ENCODE measurements around the gene ACOT7. TPM values are rescaled to one million over a fixed set of nuclear protein-coding genes. Genes with fewer than 3 reads are reported as not detected.

ACOT7 gene
- total RNA-seq, 1 experiment from 2014 or later: 70.2 TPM

DNA sequence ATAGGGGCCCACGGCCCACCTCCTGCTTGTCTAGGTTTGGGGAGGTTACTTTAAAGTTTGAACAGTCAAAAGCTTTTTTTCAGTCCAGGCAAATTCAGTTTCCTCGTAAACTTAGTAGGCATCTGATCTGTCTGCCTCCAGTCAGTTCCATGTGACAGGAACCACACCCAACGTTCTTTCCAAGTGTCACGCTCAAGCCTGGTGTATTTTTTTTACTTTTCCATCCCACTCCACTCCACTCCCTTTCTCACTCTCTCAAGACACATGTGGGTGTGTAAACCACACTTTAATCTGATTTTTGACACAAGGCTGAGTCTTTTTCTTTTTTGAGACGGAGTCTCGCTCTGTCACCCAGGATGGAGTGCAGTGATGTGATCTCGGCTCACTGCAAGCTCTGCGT is 72.4 kb downstream of the ACOT7 start:
- H3K4me1 ChIP-seq (replicated peaks; ENCODE audit: insufficient read depth): no peaks in the 10 kb centered on the region
- ChIA-PET CTCF (no interaction called here), POLR2A (ENCODE audit: unreplicated experiment) (no interaction called here)
- H4K20me1 ChIP-seq (ENCODE audit: insufficient read depth): no peaks in the 10 kb centered on the region
- no peaks in the 10 kb centered on the region for H3K9me2 ChIP-seq (ENCODE audit: insufficient read depth)
- BruUV-seq (replicated peaks): no TSS peak
- H3F3A ChIP-seq (ENCODE audit: insufficient read depth, low read depth): 0 out of 2 replicates have a peak, but pooled peaks cover 10% of the 10 kb centered on the region
- no peak for DNase-seq
- H2AFZ ChIP-seq: no peak overlapping the region
- no peak overlapping the region for H3K27ac ChIP-seq
- H3K79me2 ChIP-seq (ENCODE audit: low read depth): no peaks in the 10 kb centered on the region
- intact Hi-C loops (cut with micrococcal nuclease; ENCODE audit: unreplicated experiment): no loop called here
- no peak overlapping the region for H3K4me3 ChIP-seq
- H3K9me3 ChIP-seq (ENCODE audit: insufficient read depth, low read depth): no peaks in the 10 kb centered on the region
- TF ChIP-seq EZH2 (IDR thresholded peaks at IDR 0.05; ENCODE audit: low read depth): no peak
- TF ChIP-seq, protein P1, sequence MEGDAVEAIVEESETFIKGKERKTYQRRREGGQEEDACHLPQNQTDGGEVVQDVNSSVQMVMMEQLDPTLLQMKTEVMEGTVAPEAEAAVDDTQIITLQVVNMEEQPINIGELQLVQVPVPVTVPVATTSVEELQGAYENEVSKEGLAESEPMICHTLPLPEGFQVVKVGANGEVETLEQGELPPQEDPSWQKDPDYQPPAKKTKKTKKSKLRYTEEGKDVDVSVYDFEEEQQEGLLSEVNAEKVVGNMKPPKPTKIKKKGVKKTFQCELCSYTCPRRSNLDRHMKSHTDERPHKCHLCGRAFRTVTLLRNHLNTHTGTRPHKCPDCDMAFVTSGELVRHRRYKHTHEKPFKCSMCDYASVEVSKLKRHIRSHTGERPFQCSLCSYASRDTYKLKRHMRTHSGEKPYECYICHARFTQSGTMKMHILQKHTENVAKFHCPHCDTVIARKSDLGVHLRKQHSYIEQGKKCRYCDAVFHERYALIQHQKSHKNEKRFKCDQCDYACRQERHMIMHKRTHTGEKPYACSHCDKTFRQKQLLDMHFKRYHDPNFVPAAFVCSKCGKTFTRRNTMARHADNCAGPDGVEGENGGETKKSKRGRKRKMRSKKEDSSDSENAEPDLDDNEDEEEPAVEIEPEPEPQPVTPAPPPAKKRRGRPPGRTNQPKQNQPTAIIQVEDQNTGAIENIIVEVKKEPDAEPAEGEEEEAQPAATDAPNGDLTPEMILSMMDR (conservative IDR thresholded peaks at IDR 0.05): no peak
- H3K27me3 ChIP-seq (ENCODE audit: insufficient read depth, low read depth): no peaks in the 10 kb centered on the region
- no peaks in the 10 kb centered on the region for H3K36me3 ChIP-seq (ENCODE audit: low read depth)
- no peak overlapping the region for H3K4me2 ChIP-seq

DNA sequence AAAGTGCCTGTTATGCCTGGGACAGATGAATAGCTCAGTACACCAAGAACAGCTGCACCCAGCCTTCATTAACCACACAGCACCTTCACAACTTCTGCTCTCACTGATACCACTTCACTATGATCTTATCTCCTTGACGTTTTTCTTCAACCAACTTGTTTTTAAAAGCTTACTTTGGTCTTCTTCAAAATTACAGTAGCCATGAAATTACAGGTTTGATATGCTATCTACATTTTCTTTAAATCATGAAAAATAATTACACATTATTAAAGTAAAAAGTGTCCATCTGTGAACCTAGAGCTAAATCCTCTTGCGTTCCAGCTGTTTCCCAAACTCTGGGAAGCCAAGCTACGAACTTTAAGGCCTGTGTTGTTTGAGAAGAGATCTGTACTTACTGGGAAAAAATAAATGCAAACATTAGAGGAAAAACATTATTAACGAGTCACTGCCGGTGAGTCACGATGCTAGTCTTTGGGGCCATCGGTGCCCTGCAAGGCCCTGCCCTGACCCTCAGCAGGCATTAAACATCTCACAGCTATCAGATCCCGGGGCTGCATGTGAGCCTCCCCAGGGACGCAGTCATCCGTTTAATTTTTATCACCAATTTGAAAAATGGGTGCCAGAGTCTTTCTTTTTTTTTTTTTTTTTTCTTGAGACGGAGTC is 76.3 kb downstream of the ACOT7 start:
- intact Hi-C loops (cut with micrococcal nuclease; ENCODE audit: unreplicated experiment): loop anchor here (2.0 kb wide), 1 partner anchor 16 kb away; no protein-coding TSS in a partner anchor
- CTCF ChIA-PET: interaction anchor here (0.7 kb wide), 2 partner anchors 43 to 108 kb away, joined by 3 to 8 read pairs; no protein-coding TSS in a partner anchor
- Histone ChIP-seq H3K9me2 (ENCODE audit: insufficient read depth) (no peaks in the 10 kb centered on the region), H3K27ac (peak overlapping the region; percentile 58), H3K4me3 (no peak overlapping the region), H3K4me1 (replicated peaks; ENCODE audit: insufficient read depth) (no peaks in the 10 kb centered on the region), H3K27me3 (ENCODE audit: insufficient read depth, low read depth) (no peaks in the 10 kb centered on the region), H3F3A (ENCODE audit: insufficient read depth, low read depth) (0 out of 2 replicates have a peak, but pooled peaks cover 10% of the 10 kb centered on the region), H2AFZ (no peak overlapping the region), H3K36me3 (ENCODE audit: low read depth) (no peaks in the 10 kb centered on the region), H4K20me1 (ENCODE audit: insufficient read depth) (no peaks in the 10 kb centered on the region), H3K79me2 (ENCODE audit: low read depth) (no peaks in the 10 kb centered on the region), H3K9me3 (ENCODE audit: insufficient read depth, low read depth) (no peaks in the 10 kb centered on the region), H3K4me2 (peak overlapping the region; percentile 29)
- POLR2A ChIA-PET (ENCODE audit: unreplicated experiment): no interaction called here
- DNase-seq: peak in 1 of 2 experiments; percentile 26
- no TSS peak for BruUV-seq (replicated peaks)
- TF ChIP-seq EZH2 (IDR thresholded peaks at IDR 0.05; ENCODE audit: low read depth): no peak
- TF ChIP-seq, protein P1 (conservative IDR thresholded peaks at IDR 0.05): no peak

DNA sequence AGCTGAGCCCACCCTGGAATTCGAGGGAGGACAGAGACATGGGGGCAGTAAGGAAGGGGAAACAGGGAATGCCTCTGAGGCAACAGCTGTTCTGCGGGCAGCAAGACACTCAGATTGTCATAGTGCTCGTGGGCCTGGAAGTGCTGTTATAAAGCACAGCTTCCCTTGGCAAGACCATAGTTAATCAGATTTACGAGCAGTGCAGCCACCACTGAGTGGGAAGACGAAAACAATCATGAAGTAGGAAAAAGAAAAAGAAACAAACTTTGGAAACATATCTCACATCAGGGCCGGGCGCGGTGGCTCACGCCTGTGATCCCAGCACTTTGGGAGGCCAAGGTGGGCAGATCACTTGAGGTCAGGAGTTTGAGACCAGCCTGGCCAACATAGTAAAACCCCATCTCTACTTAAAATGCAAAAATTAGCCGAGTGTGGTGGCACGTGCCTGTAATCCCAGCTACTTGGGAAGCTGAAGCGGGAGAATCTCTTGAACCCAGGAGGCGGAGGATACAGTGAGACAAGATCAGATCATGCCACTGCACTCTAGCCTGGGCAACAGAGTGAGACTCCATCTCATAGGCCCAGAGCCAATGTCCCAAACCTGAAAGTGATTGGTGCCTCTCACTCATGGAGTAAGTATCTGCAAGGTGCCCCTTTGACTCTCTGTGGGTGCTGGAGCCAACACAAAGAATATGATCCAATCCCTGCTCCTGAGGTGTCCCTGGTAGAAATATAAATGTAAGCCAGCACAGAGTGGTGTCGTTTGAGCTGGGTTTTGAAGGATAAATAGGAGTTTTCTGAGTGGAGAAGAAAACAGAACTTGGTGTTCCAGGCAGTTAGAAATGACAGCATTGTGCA is 77.1 kb downstream of the ACOT7 start:
- DNase-seq: no peak
- Histone ChIP-seq H3K4me1 (replicated peaks; ENCODE audit: insufficient read depth) (no peaks in the 10 kb centered on the region), H3K79me2 (ENCODE audit: low read depth) (no peaks in the 10 kb centered on the region), H3K4me3 (no peak overlapping the region), H2AFZ (no peak overlapping the region), H3F3A (ENCODE audit: insufficient read depth, low read depth) (0 out of 2 replicates have a peak, but pooled peaks cover 10% of the 10 kb centered on the region), H3K9me3 (ENCODE audit: insufficient read depth, low read depth) (no peaks in the 10 kb centered on the region), H3K36me3 (ENCODE audit: low read depth) (no peaks in the 10 kb centered on the region), H3K27ac (peak overlapping the region; percentile 58), H3K27me3 (ENCODE audit: insufficient read depth, low read depth) (no peaks in the 10 kb centered on the region), H3K9me2 (ENCODE audit: insufficient read depth) (no peaks in the 10 kb centered on the region), H4K20me1 (ENCODE audit: insufficient read depth) (no peaks in the 10 kb centered on the region), H3K4me2 (peak overlapping the region; percentile 29)
- intact Hi-C loops (cut with micrococcal nuclease; ENCODE audit: unreplicated experiment): loop anchor here (2.0 kb wide), 1 partner anchor 16 kb away; no protein-coding TSS in a partner anchor
- ChIA-PET CTCF (no interaction called here), POLR2A (ENCODE audit: unreplicated experiment) (no interaction called here)
- TF ChIP-seq, protein P1 (conservative IDR thresholded peaks at IDR 0.05): no peak
- TF ChIP-seq EZH2 (IDR thresholded peaks at IDR 0.05; ENCODE audit: low read depth): no peak
- BruUV-seq (replicated peaks): no TSS peak
